Glutamatergic neuron (in vitro differentiated cells): ENCODE data around the gene GLCE. TPM values are rescaled to one million over a fixed set of nuclear protein-coding genes. Genes with fewer than 3 reads are reported as not detected.

Experiments used
- DNase-seq: peaks from one replicate; pipeline ENCODE4 v3.0.0; 2022
- H3K27ac Mint-ChIP-seq: one replicate; pipeline ENCODE4 v1.8.0; 2020; ENCODE audit warnings: mild to moderate bottlenecking, mixed read lengths, inconsistent platforms; ENCODE audit not compliant: unreplicated experiment
- H3K27me3 Mint-ChIP-seq: one replicate; pipeline ENCODE4 v1.8.0; 2020; ENCODE audit warnings: mild to moderate bottlenecking, moderate library complexity, mixed read lengths, inconsistent platforms; ENCODE audit not compliant: unreplicated experiment
- H3K36me3 Mint-ChIP-seq: one replicate; pipeline ENCODE4 v1.8.0; 2020; ENCODE audit warnings: mild to moderate bottlenecking, mixed read lengths, inconsistent platforms; ENCODE audit not compliant: unreplicated experiment
- H3K4me1 Mint-ChIP-seq: one replicate; pipeline ENCODE4 v1.8.0; 2020; ENCODE audit warnings: mild to moderate bottlenecking, low read depth, mixed read lengths, inconsistent platforms; ENCODE audit not compliant: unreplicated experiment
- H3K4me3 Mint-ChIP-seq: one replicate; pipeline ENCODE4 v1.8.0; 2020; ENCODE audit warnings: mild to moderate bottlenecking, mixed read lengths, inconsistent platforms; ENCODE audit not compliant: unreplicated experiment
- H3K9me3 Mint-ChIP-seq: one replicate; pipeline ENCODE4 v1.8.0; 2020; ENCODE audit warnings: mild to moderate bottlenecking, moderate library complexity, mixed read lengths, inconsistent platforms; ENCODE audit not compliant: unreplicated experiment
- CTCF ChIP-seq: fragments of 200-600 bp; sonication (generic); IDR thresholded peaks from one replicate; pipeline ENCODE4 v1.5.0; 2021; ENCODE audit not compliant: partially characterized antibody, unreplicated experiment
- total RNA-seq: library from RNA; stranded (reverse); fragmentation: NEBNext Ultra II Directional; extraction: Animal tissue kit (Norgen Biotek cat#: 25700); gene quantifications from one replicate; pipeline ENCODE4 v1.2.1, GENCODE V29; 2021; ENCODE audit not compliant: unreplicated experiment

GLCE gene
- total RNA-seq, 1 donor from 2014 or later = 6.7 TPM

- Mint-ChIP-seq H3K27me3 (no peaks in the 10 kb centered on the region), H3K9me3 (no peaks in the 10 kb centered on the region), H3K27ac (no peak overlapping the region), H3K4me1 (peaks cover 6% of the 10 kb centered on the region), H3K36me3 (no peaks in the 10 kb centered on the region), H3K4me3 (no peak overlapping the region)
- DNase-seq = no peak
- no peak for TF ChIP-seq CTCF
Measured at GRCh38 chr15:69275074-69275670, 114.7 kb downstream of the GLCE start.

GRCh38 chr15:69275933-69276560, 115.6 kb downstream of the GLCE start:
- H3K36me3 Mint-ChIP-seq = no peaks in the 10 kb centered on the region
- TF ChIP-seq CTCF = no peak
- peaks cover 6% of the 10 kb centered on the region for H3K4me1 Mint-ChIP-seq
- no peak overlapping the region for H3K27ac Mint-ChIP-seq
- no peak overlapping the region for H3K4me3 Mint-ChIP-seq
- H3K27me3 Mint-ChIP-seq = no peaks in the 10 kb centered on the region
- DNase-seq = no peak
- H3K9me3 Mint-ChIP-seq = no peaks in the 10 kb centered on the region

GRCh38 chr15:69277316-69277715, 116.9 kb downstream of the GLCE start:
- Mint-ChIP-seq H3K4me3 (no peak overlapping the region), H3K4me1 (peaks cover 6% of the 10 kb centered on the region), H3K36me3 (no peaks in the 10 kb centered on the region), H3K9me3 (no peaks in the 10 kb centered on the region), H3K27ac (no peak overlapping the region), H3K27me3 (no peaks in the 10 kb centered on the region)
- no peak for TF ChIP-seq CTCF
- no peak for DNase-seq

- H3K4me1 Mint-ChIP-seq = peaks cover 6% of the 10 kb centered on the region
- H3K27me3 Mint-ChIP-seq = peaks cover 3% of the 10 kb centered on the region
- DNase-seq = no peak
- H3K4me3 Mint-ChIP-seq = no peak overlapping the region
- no peaks in the 10 kb centered on the region for H3K36me3 Mint-ChIP-seq
- no peak overlapping the region for H3K27ac Mint-ChIP-seq
- no peaks in the 10 kb centered on the region for H3K9me3 Mint-ChIP-seq
- no peak for TF ChIP-seq CTCF
Measured at GRCh38 chr15:69279636-69280035, 119.2 kb downstream of the GLCE start.

GRCh38 chr15:69280783-69281182, 120.3 kb downstream of the GLCE start:
- Mint-ChIP-seq H3K4me1 (no peaks in the 10 kb centered on the region), H3K4me3 (no peak overlapping the region), H3K9me3 (no peaks in the 10 kb centered on the region), H3K36me3 (no peaks in the 10 kb centered on the region), H3K27me3 (peaks cover 3% of the 10 kb centered on the region), H3K27ac (no peak overlapping the region)
- TF ChIP-seq CTCF = no peak
- no peak for DNase-seq
